ENCODE data around the gene CFAP45. TPM values are rescaled to one million over a fixed set of nuclear protein-coding genes. Genes with fewer than 3 reads are reported as not detected.

CFAP45 gene
- total RNA-seq, 2 donors from 2014 or later: 0.49 to 0.55 TPM

DNA sequence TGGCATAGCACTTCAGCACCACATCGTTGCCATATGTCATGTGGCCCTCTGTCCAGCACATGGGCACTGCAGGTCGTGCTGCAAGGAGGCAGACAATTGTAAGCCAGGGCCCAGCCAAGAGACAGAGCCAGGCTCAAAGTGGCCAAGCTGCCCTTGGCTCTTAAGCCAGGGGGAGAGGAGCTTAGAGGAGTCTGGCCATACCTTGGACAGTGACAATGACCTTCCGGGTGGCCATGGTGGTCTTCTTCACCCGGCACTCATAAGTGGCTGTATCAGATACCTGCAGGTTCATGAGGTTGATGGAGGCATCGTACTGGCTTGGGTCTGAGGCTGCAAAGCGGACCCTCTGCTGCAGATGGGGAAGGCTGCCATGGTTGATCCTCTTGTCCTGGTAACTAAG is 42.1 kb downstream of the CFAP45 start:
- H3K27me3 ChIP-seq (ENCODE audit: control insufficient read depth, insufficient read depth, low read length, poor library complexity, severe bottlenecking): peaks cover 34% of the 10 kb centered on the region

DNA sequence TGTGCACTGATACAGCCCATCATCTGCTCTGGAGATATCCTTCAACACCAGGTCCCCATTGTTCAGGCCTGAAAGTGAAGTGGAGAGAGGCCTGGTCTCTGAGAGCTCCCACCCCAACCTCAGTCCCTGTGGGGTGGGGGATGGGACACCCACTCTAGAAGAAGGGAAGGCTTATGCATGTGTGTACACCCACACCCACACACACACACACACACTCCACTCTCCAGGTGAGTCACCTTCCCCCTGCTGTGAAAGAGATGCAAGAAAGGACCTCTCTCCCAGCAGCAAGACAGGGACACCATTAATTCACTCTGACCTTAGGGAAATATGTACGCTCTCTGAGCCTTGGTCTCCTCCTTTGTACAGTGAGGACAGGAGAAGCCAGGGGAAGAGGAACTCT is 43.4 kb downstream of the CFAP45 start:
- H3K4me1 ChIP-seq (ENCODE audit: control insufficient read depth, insufficient read depth, low read length): peaks cover 2% of the 10 kb centered on the region
- Mint-ChIP-seq H3K27ac (no peak overlapping the region), H3K4me3 (no peak overlapping the region), H3K36me3 (ENCODE audit: low read depth) (no peaks in the 10 kb centered on the region), H3K27me3 (ENCODE audit: insufficient read depth) (peaks cover 48% of the 10 kb centered on the region), H3K9me3 (no peaks in the 10 kb centered on the region), H3K4me1 (peaks cover 9% of the 10 kb centered on the region)
- 94% methylated on average over 1 of the region's 1 CpG; no CpG with 5 or more reads in 1 of the 2 experiments for WGBS, 2 experiments (ENCODE audit: insufficient coverage in 1 of 2, insufficient read length in 1 of 2)
- no peaks in the 10 kb centered on the region for H3K9me3 ChIP-seq (ENCODE audit: control insufficient read depth, low read length)
- TF ChIP-seq, protein P1, sequence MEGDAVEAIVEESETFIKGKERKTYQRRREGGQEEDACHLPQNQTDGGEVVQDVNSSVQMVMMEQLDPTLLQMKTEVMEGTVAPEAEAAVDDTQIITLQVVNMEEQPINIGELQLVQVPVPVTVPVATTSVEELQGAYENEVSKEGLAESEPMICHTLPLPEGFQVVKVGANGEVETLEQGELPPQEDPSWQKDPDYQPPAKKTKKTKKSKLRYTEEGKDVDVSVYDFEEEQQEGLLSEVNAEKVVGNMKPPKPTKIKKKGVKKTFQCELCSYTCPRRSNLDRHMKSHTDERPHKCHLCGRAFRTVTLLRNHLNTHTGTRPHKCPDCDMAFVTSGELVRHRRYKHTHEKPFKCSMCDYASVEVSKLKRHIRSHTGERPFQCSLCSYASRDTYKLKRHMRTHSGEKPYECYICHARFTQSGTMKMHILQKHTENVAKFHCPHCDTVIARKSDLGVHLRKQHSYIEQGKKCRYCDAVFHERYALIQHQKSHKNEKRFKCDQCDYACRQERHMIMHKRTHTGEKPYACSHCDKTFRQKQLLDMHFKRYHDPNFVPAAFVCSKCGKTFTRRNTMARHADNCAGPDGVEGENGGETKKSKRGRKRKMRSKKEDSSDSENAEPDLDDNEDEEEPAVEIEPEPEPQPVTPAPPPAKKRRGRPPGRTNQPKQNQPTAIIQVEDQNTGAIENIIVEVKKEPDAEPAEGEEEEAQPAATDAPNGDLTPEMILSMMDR (conservative IDR thresholded peaks at IDR 0.05): no peak
- no peak overlapping the region for H3K9ac ChIP-seq (ENCODE audit: extremely low read depth, low read length, poor library complexity, severe bottlenecking)
- H3K27me3 ChIP-seq (ENCODE audit: control insufficient read depth, insufficient read depth, low read length, poor library complexity, severe bottlenecking): peaks cover 30% of the 10 kb centered on the region
- H3K36me3 ChIP-seq (ENCODE audit: control insufficient read depth, insufficient read depth, low read length): no peaks in the 10 kb centered on the region
- H3K4me3 ChIP-seq (ENCODE audit: low read length): no peak overlapping the region
- DNase-seq: no peak
- H3K27ac ChIP-seq (ENCODE audit: low read depth, low read length): no peak overlapping the region

More for the DNA sequence above, 42.1 kb downstream of the CFAP45 start:
- Mint-ChIP-seq H3K9me3 (no peaks in the 10 kb centered on the region), H3K4me1 (peaks cover 9% of the 10 kb centered on the region), H3K27me3 (ENCODE audit: insufficient read depth) (peaks cover 53% of the 10 kb centered on the region), H3K27ac (no peak overlapping the region), H3K36me3 (ENCODE audit: low read depth) (no peaks in the 10 kb centered on the region), H3K4me3 (no peak overlapping the region)
- TF ChIP-seq, protein P1 (conservative IDR thresholded peaks at IDR 0.05): no peak
- 92 to 96% methylated on average over 5 to 6 of the region's 6 CpGs for WGBS, 2 experiments (ENCODE audit: insufficient coverage in 1 of 2, insufficient read length in 1 of 2)
- no peaks in the 10 kb centered on the region for H3K9me3 ChIP-seq (ENCODE audit: control insufficient read depth, low read length)
- H3K9ac ChIP-seq (ENCODE audit: extremely low read depth, low read length, poor library complexity, severe bottlenecking): no peak overlapping the region
- no peaks in the 10 kb centered on the region for H3K4me1 ChIP-seq (ENCODE audit: control insufficient read depth, insufficient read depth, low read length)
- DNase-seq: no peak
- H3K4me3 ChIP-seq (ENCODE audit: low read length): no peak overlapping the region
- H3K36me3 ChIP-seq (ENCODE audit: control insufficient read depth, insufficient read depth, low read length): no peaks in the 10 kb centered on the region
- H3K27ac ChIP-seq (ENCODE audit: low read depth, low read length): no peak overlapping the region

DNA sequence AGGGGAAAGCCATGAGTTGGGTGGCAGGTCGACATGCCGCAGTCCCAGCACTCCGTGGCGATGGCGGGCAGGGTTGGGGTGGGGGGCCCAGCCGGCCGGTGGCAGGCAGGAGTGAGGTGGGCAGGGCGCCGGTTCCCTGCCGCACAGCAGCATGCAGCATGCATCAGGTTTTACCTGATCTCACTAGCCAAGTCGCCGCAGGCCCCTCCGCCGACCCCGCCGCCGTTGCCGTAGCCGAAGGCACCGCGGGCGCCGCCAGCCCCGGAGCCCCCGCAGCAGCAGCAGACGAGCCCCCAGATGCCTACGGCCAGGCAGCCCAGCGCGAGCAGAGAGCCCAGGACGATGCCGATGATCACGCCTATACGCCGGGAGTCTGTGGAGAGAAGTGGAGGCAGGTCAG is 44.3 kb downstream of the CFAP45 start:
- Mint-ChIP-seq H3K27me3 (ENCODE audit: insufficient read depth) (peaks cover 47% of the 10 kb centered on the region), H3K4me3 (no peak overlapping the region), H3K4me1 (peaks cover 9% of the 10 kb centered on the region), H3K36me3 (ENCODE audit: low read depth) (no peaks in the 10 kb centered on the region), H3K9me3 (no peaks in the 10 kb centered on the region), H3K27ac (no peak overlapping the region)
- H3K4me1 ChIP-seq (ENCODE audit: control insufficient read depth, insufficient read depth, low read length): peaks cover 2% of the 10 kb centered on the region
- H3K4me3 ChIP-seq (ENCODE audit: low read length): no peak overlapping the region
- no peak overlapping the region for H3K27ac ChIP-seq (ENCODE audit: low read depth, low read length)
- TF ChIP-seq, protein P1 (conservative IDR thresholded peaks at IDR 0.05): no peak
- 95 to 96% methylated on average over 23 to 34 of the region's 34 CpGs for WGBS, 2 experiments (ENCODE audit: insufficient coverage in 1 of 2, insufficient read length in 1 of 2)
- no peaks in the 10 kb centered on the region for H3K9me3 ChIP-seq (ENCODE audit: control insufficient read depth, low read length)
- H3K9ac ChIP-seq (ENCODE audit: extremely low read depth, low read length, poor library complexity, severe bottlenecking): no peak overlapping the region
- no peaks in the 10 kb centered on the region for H3K36me3 ChIP-seq (ENCODE audit: control insufficient read depth, insufficient read depth, low read length)
- H3K27me3 ChIP-seq (ENCODE audit: control insufficient read depth, insufficient read depth, low read length, poor library complexity, severe bottlenecking): peaks cover 27% of the 10 kb centered on the region
- DNase-seq: no peak

Measured in endodermal cell (in vitro differentiated cells).